Right kidney (tissue), 1 donor: Measurements from ENCODE around the gene PARL.
"Not testable (repeated sequence)": the region's sequence is repeated elsewhere in the genome, so short reads cannot be mapped to it uniquely, and the experiment has no call there.

ENCODE experiments used
- DNase-seq: peaks from one replicate; pipeline ENCODE4 v3.0.0-alpha.2; 2016

PARL gene

GRCh38 chr3:183906234-183906921, 21.7 kb upstream of the PARL start:
- DNase-seq = no peak

GRCh38 chr3:183904833-183905780, 20.4 kb upstream of the PARL start:
- no peak for DNase-seq

GRCh38 chr3:183898028-183898431, 13.3 kb upstream of the PARL start:
- no peak for DNase-seq

GRCh38 chr3:183897606-183898005, 12.9 kb upstream of the PARL start:
- no peak for DNase-seq

- no peak for DNase-seq
Observed at GRCh38 chr3:183896610-183897009, 11.9 kb upstream of the PARL start.

- DNase-seq = no peak
Observed at GRCh38 chr3:183896184-183896583, 11.5 kb upstream of the PARL start.

GRCh38 chr3:183895774-183896173, 11.1 kb upstream of the PARL start:
- no peak for DNase-seq

DNA sequence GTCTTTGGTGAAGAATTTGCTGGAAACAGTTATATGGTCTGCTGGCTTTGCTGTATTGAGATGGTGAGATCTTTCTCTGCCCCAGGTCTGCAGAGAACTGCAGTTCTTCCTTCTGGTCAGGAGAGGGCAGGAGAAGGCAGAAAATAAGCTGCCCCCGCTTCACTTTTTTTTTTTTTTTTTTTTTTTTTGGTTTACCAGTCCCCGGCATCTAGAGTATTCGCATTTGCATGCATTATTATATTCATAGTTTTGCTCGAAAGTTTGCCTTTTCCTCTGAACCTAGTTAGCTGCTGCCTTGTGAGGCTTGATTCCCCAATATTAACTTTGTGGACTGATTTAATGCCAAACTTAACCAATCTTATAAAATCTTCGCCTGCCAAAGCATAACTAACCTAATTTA, 10.6 kb upstream of the PARL start:
- DNase-seq = peak; percentile 16

- no peak for DNase-seq
Observed at GRCh38 chr3:183892610-183893214, 8.0 kb upstream of the PARL start.

GRCh38 chr3:183885766-183886165, 1.1 kb upstream of the PARL start:
- DNase-seq = no peak

DNA sequence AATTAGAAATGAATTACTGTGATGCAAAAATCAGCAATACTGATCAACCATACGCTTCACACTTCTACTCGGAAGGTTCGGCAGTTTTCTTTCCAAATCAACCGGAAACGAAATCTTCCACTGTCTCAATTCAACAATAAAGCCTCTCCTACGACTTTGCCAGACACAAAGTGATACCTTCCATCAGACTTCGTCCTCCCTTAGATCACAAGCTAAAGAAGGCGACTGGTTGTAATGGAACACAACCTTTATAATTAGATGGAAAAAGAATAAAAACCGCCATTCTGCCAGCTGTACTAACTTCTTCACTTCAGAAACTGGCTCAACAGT, 618 bp downstream of the PARL start:
- DNase-seq = no peak

GRCh38 chr3:183883291-183884096, 1.2 kb downstream of the PARL start:
- no peak for DNase-seq

- no peak for DNase-seq
Observed at GRCh38 chr3:183880121-183880520, 4.6 kb downstream of the PARL start.

GRCh38 chr3:183879243-183879642, 5.4 kb downstream of the PARL start:
- no peak for DNase-seq

- DNase-seq = no peak
Observed at GRCh38 chr3:183878071-183878470, 6.6 kb downstream of the PARL start.

DNA sequence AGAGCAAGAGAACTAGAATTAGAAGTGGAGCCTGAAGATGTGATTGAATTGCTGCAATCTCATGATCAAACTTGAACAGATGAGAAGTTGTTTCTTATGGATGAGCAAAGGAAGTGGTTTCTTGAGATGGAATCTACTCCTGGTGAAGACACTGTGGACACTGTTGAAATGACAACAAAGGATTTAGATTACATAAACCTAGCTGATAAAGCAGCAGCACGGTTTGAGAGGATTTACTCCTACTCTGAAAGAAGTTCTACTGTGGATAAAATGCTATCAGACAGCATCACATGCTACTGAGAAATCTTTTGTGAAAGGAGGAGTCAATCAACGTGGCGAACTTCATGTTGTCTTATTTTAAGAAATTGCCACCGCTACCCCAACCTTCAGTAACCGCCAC, 7.5 kb downstream of the PARL start:
- not testable (repeated sequence) for DNase-seq

- DNase-seq = no peak
Observed at GRCh38 chr3:183875411-183875810, 9.3 kb downstream of the PARL start.

DNA sequence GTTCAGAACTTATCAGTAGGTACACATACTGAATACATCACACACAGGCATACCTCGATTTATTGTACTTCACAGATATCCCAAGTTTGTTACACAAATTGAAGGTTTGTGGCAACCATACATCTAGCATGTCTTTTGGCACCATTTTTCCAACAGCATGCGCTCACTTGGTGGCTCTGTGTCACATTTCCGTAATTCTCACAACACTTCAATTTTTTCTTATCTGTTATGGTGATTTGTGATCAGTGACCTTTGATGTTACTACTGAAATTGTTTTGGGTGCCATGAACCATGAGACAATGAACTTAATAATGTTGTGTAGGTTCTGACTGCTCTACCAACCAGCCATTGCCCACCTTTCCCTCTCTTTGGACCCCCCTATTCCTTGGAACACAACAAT, 10.8 kb downstream of the PARL start:
- no peak for DNase-seq

- no peak for DNase-seq
Observed at GRCh38 chr3:183871541-183871940, 13.1 kb downstream of the PARL start.

DNA sequence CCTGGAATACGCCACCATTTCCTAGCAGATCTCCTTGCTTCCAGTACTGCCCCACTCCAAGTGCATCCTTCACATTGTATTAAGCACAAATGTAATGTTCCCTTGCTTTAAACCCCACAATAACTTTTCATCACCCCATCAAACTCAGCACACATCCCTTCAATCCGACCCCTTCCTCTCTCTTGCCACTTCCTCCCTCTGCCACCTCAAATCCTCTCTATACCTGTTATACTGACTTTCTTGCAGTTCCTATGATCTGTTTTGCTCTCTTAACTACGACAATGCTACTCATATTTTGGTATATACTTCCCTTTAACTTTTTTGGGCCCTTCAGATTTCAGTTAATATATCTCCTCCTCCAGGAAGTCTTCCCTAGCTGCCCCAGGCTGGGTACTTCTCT, 14.1 kb downstream of the PARL start:
- DNase-seq = no peak

DNA sequence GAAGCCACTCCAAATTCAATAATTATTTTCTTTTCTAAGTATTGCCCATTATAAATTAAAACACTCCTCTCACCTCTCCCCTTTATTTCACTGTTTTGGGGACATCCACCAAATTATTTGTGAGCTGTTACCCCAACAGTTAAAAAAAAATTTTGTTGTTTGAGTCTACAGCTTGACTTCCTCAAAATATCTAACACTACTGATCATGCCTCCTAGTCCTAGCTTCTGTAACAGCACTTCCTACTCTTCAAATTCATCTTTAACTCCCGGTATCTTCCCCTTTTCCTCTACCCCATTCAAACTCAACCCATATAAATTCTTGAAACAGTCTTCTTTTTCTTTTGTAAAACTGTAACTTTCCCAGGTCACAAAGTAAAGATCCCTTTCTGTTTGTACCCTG, 15.9 kb downstream of the PARL start:
- DNase-seq = no peak

DNA sequence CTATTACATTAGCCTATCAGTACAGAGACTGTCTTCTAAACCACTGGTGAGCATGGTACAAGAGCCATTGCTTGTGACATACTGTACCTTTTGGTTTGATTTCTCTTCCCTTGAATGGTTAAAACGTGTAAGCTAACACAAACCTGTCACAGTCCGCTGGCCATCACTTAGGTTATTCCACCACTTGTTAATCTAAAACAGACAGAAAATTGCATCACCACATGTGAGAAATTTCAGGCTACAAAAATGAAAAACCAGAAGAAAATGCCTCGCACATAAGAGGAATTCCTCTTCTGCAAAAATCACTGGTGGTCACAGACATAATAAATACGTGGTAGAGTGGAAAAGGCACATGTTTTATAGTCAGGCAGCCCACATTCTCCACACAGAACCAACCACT, 22.1 kb downstream of the PARL start:
- DNase-seq = no peak

DNA sequence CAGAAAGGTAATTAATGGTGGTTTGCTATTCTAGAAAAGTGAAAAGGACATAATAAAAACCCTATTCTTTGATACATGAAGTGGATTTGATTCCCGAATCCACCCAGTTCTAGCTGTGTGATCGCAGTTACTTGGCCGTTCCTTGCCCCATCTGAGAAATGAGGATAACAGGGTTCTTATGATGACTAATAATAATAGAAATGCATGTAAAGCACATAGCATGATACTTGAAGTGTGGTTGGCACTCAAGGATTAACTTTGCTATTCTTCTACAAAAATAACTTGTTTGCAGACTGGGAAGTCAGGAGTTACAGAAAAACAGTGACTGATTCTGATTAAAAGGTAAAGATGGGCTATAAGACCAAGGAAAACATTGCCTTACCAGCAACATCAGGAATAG, 26.8 kb downstream of the PARL start:
- no peak for DNase-seq
